GM12873 (cell line): ENCODE measurements around the gene MICAL2.

Source experiments
- CTCF ChIP-seq: IDR thresholded peaks from 2 replicates; pipeline ENCODE4 v1.5.1; 2012; ENCODE audit warnings: low read depth, mild to moderate bottlenecking, moderate library complexity, low read length, control low read depth; ENCODE audit not compliant: insufficient read depth; ENCODE audit errors: missing control alignments

Gene MICAL2

GRCh38 chr11:12102588-12103410 is 7.6 kb upstream of the MICAL2 start:
- no peak for TF ChIP-seq CTCF

- no peak for TF ChIP-seq CTCF
These were observed 6.8 kb upstream of the MICAL2 start for GRCh38 chr11:12103411-12104225.

GRCh38 chr11:12105471-12105870 is 4.9 kb upstream of the MICAL2 start:
- no peak for TF ChIP-seq CTCF

- TF ChIP-seq CTCF, result no peak
These were observed 4.3 kb upstream of the MICAL2 start for GRCh38 chr11:12106101-12106500.

- no peak for TF ChIP-seq CTCF
These were observed 3.9 kb upstream of the MICAL2 start for GRCh38 chr11:12106501-12106900.

GRCh38 chr11:12108875-12109453 is 1.4 kb upstream of the MICAL2 start:
- no peak for TF ChIP-seq CTCF

- no peak for TF ChIP-seq CTCF
These were observed 696 bp upstream of the MICAL2 start for GRCh38 chr11:12109591-12110196.
